ENCODE results near the gene FAM110D. TPM values are rescaled to one million over a fixed set of nuclear protein-coding genes. Genes with fewer than 3 reads are reported as not detected.

The FAM110D gene
- total and polyA plus RNA-seq, 2 of the 8 experiments (the other 6 are each of a cell fraction or from before 2014, with no cell fraction given) = 0.21 to 0.48 TPM

DNA sequence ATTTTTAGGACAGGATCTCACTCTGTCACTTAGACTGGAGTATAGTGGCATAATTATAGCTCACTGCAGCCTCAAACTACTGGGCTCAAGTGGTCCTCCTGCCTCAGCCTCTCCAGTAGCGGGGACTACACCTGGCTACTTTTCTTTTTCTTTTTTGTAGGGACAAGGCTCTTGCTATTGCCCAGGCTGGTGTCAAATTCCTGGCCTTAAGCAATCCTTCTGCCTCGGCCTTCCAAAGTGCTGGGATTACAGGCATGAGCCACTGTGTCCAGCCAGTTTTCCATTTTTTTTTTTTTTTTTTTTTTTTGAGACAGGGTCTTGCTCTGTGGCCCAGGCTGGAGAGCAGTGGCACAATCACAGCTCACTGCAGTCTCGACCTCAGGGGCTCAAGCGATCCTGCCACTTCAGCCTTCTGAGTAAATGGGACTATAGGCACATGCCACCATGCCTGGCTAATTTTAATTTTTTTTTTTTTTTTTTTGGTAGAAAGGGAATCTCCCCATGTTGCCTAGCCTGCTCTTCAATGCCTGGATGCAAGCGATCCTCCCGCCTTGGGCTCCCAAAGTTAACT lies 54.5 kb downstream of the FAM110D start:
- H4K8ac ChIP-seq (ENCODE audit: extremely low read depth, insufficient read depth, low read length) = no peak overlapping the region
- H3K9me3 ChIP-seq (ENCODE audit: insufficient read depth in 2 of 2, low read depth in 1 of 2, low read length in 1 of 2) = no peaks in the 10 kb centered on the region
- no peak overlapping the region for H3K18ac ChIP-seq (ENCODE audit: extremely low read depth, low read length)
- H3K56ac ChIP-seq (replicated peaks; ENCODE audit: insufficient read length, low read depth, low read length) = no peak overlapping the region
- no peak overlapping the region for H2AFZ ChIP-seq (ENCODE audit: low read length)
- no peak overlapping the region for H2BK5ac ChIP-seq (ENCODE audit: low read depth, low read length)
- ChIA-PET POLR2A (ENCODE audit: partially characterized antibody) (interaction anchor here (0.7 kb wide), 2 partner anchors 25 to 209 kb away, joined by 3 to 4 read pairs; no protein-coding TSS in a partner anchor), CTCF (ENCODE audit: partially characterized antibody) (interaction anchor here (0.6 to 1.3 kb wide), 2 partner anchors 22 to 393 kb away, joined by 3 to 5 read pairs; no protein-coding TSS in a partner anchor)
- no peaks in the 10 kb centered on the region for H3K27me3 ChIP-seq (replicated peaks in 1 of 4; ENCODE audit: control insufficient read depth in 3 of 4, extremely low read depth in 1 of 4, insufficient read depth in 3 of 4, low read length in 3 of 4)
- H2AK5ac ChIP-seq (ENCODE audit: low read depth, low read length) = no peak overlapping the region
- no peak for FAIRE-seq
- no peaks in the 10 kb centered on the region for H3K36me3 ChIP-seq (ENCODE audit: control insufficient read depth in 2 of 4, insufficient read depth in 4 of 4, low read length in 3 of 4)
- H2BK20ac ChIP-seq (ENCODE audit: low read length) = no peak overlapping the region
- DNase-seq (ENCODE audit: low read depth in 1 of 2, low spot score in 2 of 2) = no peak
- 91% methylated on average over 4 of the region's 6 CpGs; no CpG with 5 or more reads in 1 of the 2 experiments for WGBS, 2 experiments (ENCODE audit: extremely low coverage in 1 of 2, insufficient coverage in 1 of 2, insufficient read length in 1 of 2, insufficient replicate concordance in 2 of 2, low coverage in 1 of 2, low lambda C conversion rate in 2 of 2, missing lambda C conversion rate in 1 of 2)
- H3K79me2 ChIP-seq (ENCODE audit: control insufficient read depth in 1 of 2, insufficient read depth in 2 of 2, low read length in 2 of 2) = no peaks in the 10 kb centered on the region
- no peak overlapping the region for H2BK120ac ChIP-seq (replicated peaks; ENCODE audit: low read depth, low read length)
- H3K79me1 ChIP-seq (ENCODE audit: low read depth, low read length) = no peaks in the 10 kb centered on the region
- H2BK15ac ChIP-seq (ENCODE audit: low read length) = no peak overlapping the region
- no peaks in the 10 kb centered on the region for H4K20me1 ChIP-seq (replicated peaks in 1 of 2; ENCODE audit: control insufficient read depth in 1 of 2, insufficient read depth in 2 of 2, low read length in 2 of 2)
- no peak overlapping the region for H3K9ac ChIP-seq (replicated peaks in 1 of 4; ENCODE audit: extremely low read depth in 1 of 4, low read depth in 3 of 4, low read length in 3 of 4)
- H4K5ac ChIP-seq (ENCODE audit: insufficient read length, low read depth, low read length) = no peak overlapping the region
- H3K23me2 ChIP-seq (ENCODE audit: low read depth, low read length) = no peaks in the 10 kb centered on the region
- TF ChIP-seq HDAC6 (IDR thresholded peaks at IDR 0.05; ENCODE audit: low read depth, low read length) (no peak), SIRT6 (IDR thresholded peaks at IDR 0.05; ENCODE audit: low read length) (no peak), CTBP2 (IDR thresholded peaks at IDR 0.05; ENCODE audit: borderline replicate concordance, insufficient read depth, insufficient read length, low read length) (no peak), KDM1A (IDR thresholded peaks at IDR 0.05; ENCODE audit: borderline replicate concordance, low read length) (no peak), POLR2AphosphoS5 (IDR thresholded peaks at IDR 0.05; ENCODE audit: low read depth, low read length) (no peak)
- H4K91ac ChIP-seq (replicated peaks; ENCODE audit: insufficient read length, low read length) = no peak overlapping the region
- no peak overlapping the region for H2BK12ac ChIP-seq (ENCODE audit: low read depth, low read length)
- H3K4me2 ChIP-seq (ENCODE audit: insufficient read depth in 1 of 2, low read depth in 2 of 2, low read length in 2 of 2) = no peak overlapping the region
- H3K14ac ChIP-seq (ENCODE audit: insufficient read length) = no peak overlapping the region
- no peaks in the 10 kb centered on the region for H3K4me1 ChIP-seq (replicated peaks in 1 of 4; ENCODE audit: control insufficient read depth in 3 of 4, insufficient read depth in 4 of 4, low read length in 3 of 4)
- no peak overlapping the region for H3K23ac ChIP-seq (ENCODE audit: insufficient read length)
- H3K4me3 ChIP-seq (ENCODE audit: extremely low read depth in 1 of 4, insufficient read depth in 2 of 4, low read depth in 3 of 4, low read length in 4 of 4) = no peak overlapping the region
- H3K4ac ChIP-seq (replicated peaks; ENCODE audit: insufficient read length, low read depth, low read length) = no peak overlapping the region
- H3K27ac ChIP-seq (ENCODE audit: low read depth, low read length) = no peak overlapping the region
